Fibroblast of peridontal ligament (primary cell): ENCODE data around the gene TRMT1.
A peak's percentile ranks its signal among the peaks of the same experiment; 100 is the strongest.

Experiments
- DNase-seq: peaks from one replicate; pipeline ENCODE4 v3.0.0-alpha.2; 2010; ENCODE audit errors: extremely low read depth

The TRMT1 gene

DNA sequence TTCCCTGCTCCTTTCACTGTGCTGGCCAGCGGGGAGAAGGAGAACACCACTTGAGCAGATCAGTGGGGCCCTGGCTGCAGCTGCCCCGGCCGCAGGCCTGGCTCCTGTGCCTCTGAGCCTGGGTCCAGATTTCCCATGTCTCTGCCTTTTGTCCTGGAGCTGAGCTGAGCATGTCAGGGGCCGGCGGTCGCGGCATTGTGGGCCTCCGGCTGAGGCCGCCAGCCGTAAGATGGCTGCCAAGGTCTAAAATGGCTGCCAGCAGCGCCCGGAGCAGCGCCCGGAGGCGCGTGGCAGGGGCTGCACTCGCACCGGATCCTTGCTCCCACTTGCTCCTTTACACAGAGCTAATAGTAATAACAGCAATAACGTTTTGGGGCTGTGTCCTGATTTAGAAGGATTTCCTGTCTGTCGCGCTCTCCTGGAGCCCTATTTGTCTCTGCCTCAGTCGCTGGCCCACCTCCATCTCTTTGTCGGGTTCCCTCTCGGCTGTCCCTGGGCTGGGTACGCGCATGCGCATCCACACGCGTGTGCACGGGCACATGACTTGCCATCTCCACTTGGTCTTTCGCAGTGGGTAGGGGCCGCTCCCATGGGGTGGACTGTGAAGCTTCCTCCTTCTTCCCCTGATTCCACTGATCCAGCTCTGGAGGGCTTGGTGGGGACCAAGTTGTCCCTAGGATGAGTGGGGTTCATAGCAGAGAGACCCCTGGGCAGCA is 46.0 kb downstream of the TRMT1 start:
- DNase-seq = no peak

DNA sequence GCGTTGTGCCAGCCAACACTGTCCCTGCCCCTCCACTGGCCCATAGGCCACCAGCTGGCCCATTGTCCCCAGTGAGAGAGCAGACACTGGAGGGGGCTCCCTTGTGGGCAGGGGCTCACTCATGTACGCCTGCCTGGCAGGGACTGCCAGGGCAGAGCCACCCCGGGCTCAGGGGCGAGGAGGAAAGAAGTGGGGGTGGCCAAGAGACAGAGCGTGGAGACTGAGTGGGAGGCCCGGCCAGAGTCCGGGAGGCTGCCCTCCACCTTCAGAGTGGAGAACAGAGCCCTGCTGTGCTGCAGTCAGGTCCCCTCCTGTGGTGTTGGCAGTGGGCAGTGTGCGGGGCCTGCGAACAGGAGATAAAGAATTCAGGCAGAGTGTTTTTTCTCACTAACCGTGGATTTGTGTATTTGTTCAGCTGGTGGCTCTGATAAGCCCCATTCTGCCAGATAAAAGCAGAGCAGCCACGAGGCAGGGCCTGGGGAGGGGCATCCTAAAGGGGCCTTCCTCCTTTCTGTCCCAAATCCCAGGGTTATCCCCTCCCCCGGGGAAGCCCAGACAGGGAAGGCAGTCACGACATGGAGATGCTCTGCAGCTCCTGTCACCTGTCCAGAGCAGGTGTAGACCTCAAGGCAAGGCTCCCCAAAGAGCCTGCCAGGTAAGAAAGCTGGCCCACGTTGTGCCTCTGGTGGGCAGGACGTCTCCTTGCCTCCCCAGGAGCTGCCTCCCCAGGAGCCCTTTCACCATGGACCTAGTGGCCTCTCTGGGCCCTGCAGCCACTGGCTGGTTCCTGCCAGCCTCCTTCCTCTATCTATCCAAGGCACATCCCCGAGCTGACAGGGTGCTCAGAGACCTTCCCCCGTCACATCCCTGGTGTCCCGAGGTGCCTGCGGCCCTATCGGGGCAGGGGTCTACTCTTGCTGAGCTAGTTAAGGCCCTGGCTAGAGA is 46.9 kb downstream of the TRMT1 start:
- DNase-seq = no peak

DNA sequence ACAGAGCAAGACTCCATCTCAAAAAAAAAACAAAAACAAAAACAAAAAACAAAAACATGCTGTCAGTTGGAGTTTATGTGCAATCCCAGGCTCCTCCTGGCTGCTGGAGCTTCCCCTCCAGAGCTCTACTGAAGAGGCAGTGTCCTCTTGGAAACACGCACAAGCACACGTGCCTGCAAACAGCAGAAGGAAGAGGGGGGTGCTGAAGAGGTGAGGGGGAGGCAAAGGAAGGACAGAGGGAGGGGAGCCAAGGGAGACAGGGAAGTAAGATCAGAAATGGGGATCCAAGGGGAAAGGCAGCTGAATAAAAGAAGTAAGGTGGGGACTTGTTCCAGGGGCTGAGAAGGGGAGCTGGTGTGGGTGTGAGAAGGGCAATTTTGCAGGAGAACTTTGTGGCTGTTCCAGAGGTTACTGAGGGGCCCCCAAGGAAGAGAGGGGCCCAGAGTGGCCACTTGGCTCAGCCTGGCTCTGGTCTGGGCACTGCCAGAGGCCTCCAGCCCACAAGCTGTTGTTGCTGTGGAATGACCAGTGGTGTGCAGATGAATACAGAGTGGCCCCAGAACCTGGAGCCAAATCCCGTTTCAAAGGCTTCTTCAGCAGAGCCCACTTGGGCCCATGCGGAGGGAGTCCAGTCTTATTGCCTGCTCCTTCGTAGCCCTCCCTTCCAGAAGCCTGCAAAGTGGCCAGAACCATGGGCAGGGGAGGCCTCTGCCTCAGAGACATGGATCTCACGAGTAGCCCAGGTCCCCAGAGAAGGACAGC is 48.3 kb downstream of the TRMT1 start:
- no peak for DNase-seq

DNA sequence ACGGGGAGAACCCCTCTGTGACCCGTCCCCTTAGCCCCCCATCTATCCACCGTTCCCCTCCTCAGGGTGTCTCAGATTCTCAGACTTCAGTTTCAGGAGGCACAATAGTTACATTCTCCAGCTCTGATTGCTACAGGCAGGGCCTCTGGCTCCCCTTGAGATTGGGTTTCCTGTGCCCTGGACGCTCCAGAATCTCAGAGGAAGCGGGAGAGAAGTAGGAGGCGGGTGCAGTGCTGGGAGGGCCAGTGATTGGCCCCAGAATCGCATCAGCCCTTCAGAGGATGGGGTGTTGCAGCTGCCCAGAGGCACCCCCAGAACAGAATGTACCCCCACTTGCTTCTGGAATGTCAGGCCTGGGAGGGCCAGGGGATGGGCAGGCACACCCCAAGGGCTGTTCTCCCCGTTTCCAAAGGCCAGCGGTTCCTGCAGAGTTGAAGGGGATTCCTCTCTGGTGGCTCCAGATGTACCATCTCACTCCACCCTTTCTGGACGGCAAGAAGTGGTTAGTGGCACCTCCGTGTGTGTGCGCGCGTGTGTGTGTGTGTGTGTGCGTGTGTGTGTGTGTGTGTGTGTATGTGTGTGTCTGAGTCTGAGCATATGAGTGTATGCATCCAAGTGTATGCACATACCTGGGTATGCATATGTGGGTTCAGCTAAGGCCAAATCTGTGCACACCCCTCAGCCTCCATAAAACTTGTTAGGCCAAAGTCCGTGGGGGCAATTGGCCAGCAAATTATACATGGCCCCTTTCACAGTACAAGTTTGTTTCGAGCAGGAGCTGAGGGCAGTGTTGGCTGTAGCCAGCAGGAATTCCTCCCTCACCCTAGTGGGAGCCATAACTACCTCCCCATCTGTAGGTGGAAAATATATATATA is 49.4 kb downstream of the TRMT1 start:
- no peak for DNase-seq

DNA sequence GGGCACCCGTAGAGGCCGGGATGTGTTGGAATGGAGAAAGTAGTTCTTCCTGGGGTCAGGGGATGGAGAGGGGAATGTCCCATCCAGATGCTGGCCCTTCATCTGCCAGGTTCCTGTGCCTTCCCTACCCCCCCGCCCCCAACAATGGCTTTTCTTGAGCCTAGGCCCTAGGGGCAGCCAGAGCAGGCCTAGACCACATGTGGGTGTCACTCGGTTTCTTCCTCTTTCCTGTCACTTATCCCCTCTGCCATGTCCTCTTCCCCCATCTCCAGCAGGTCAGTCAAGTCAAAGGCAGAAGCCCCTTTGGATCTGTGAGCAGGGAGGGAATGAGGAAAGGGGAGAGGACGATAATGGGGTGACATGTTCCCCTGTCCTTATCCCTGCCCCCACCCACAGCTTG is 50.3 kb downstream of the TRMT1 start:
- no peak for DNase-seq

DNA sequence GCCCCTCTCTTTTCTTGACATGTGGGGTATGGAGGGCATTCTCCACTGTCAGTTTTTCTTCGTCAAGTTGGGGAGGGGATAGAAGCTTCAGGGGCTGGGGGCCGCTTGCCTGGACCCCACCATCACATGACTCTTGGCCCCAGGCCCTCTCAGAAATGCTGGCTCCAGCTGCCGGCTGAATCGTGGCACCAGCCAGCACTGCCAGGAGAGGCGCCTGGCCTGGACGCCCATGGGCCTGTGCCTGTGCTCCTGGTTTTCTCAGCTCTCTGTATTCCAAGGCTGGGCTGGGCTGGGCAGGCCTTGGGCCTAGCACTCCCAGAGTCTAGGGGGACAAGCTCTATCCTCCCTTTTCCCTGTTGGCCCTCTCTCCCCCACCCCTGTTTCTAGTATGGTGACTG is 52.4 kb downstream of the TRMT1 start:
- no peak for DNase-seq

DNA sequence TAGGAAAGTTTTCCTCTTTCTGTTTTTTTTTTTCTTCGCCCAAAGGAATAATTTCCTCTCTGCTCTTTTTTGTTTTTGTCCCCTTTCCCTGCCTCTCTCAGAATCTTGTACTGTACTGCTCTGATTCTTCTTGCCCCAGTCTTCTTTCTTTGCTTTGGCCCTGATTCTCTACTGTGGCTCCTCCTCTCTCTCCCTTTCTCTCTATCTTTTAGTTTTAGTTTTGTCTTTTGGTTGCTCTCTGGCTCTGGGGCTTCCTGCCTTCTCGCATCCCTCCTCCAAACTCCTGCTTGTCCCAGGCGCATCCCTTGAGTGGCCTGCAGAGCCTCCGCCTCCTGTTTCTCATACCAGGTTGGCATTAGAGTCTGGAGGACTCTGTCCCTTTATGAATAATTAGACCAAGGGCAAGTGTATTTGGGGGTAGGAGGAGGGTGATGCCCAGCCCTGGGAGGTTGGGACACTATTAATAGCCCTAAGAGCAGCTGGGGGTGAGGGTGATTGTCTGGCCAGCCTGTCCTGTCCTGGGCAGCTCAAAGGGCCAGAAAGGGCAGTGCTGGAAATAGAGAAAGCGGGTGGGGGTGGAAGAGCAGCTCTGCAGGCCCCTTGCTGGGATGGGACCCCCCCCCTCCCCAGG is 53.0 kb downstream of the TRMT1 start:
- no peak for DNase-seq

DNA sequence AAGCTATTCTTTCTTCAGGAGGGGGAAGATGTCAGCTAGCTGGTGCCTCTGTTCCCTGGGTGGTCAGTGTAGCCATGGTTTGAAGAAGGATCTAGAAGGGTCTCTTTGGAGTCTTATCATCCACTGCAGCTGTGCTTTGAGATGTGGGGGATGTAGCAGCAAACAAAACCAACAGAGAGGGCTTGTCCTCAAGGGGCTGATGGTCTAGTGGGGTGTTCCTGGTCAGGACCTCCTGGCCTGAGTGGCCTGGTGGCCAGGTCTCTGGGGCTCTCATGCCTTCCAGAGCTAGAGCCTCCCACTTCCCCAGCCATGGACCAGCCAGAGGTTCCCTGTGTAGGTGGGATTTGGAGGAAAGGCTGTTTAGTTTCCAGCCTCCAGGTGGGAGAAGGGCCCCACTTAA is 54.2 kb downstream of the TRMT1 start:
- no peak for DNase-seq

DNA sequence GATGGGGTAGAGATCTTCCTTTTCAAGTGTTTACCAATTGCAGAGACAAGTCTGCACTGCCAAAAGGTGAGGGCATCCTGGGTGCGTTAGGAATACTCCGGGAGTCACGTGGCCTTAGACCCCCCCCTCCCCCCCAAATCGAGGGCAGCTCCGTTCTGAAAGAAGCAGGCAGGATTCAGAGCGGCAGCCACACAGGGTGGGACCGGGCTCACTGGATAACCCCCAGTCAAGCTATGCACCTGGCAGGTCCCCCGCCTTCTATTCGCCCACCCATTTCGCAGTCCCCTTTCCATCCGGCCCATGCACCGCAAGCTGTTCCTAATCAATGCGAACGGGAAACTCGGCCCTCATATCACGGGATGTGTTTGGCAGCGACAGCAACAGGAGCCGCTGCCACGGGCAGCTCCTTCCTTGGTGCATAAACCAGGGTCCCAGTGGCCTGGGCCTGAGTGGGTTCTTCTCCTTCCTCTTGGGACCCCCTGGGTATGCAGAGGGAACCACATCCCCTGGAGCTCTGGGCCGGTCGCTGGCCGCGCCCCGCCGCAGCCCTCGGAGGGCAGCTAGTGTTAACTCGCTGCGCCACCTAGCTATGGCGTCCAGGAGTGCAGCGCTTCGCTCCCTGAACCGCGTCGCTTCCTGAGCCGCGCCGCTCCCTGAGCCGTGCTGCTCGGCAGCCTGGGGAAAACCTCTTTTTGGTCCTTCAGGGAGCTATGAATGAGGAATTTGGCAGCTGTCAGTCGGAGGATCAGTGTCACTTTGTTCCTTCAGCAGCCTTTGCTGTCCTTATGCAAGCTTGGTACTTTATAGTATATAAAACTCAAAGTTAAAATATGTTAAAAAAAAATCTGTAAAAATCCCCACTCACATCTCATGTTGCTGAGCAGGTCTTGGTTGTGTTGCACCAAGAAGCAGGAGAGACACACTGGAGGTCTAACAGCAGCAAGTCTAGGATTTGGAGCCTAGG is 55.3 kb downstream of the TRMT1 start:
- peak; percentile 73 for DNase-seq

DNA sequence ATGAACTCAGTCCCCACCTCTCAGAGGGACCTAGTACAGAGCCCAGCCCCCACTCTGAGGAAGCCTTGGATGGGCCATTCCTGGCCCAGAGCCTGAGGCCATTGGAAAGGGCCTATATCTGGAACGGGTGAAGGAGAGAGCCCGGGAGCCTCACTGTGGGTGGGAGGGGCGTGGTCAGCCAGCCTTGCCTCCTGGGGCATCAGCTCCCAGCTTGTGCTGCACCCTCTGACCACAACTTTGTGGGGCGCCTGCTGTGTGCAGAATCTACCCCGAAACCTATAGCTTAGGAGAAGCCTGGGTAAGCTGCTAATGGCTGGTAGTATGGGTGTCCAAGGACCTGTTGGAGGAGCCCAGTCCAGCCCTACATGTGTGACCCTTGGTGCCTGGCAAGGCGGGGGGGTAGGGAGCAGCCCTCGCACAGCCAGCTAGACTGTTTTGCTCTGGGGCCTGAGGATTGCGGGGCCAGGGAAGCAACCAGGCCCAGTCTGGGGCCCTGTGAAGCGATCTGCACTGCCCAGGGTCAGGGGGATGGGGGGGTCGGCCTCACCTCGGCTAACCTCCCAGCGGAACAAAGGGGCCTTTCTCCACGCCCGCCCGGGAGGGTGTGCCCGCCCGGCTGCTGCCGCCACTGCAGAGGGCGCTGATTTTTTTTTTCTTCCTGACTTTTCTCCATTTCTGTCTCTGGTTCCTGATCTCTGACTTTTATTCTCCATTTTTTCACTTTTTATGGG is 56.1 kb downstream of the TRMT1 start:
- DNase-seq = no peak

DNA sequence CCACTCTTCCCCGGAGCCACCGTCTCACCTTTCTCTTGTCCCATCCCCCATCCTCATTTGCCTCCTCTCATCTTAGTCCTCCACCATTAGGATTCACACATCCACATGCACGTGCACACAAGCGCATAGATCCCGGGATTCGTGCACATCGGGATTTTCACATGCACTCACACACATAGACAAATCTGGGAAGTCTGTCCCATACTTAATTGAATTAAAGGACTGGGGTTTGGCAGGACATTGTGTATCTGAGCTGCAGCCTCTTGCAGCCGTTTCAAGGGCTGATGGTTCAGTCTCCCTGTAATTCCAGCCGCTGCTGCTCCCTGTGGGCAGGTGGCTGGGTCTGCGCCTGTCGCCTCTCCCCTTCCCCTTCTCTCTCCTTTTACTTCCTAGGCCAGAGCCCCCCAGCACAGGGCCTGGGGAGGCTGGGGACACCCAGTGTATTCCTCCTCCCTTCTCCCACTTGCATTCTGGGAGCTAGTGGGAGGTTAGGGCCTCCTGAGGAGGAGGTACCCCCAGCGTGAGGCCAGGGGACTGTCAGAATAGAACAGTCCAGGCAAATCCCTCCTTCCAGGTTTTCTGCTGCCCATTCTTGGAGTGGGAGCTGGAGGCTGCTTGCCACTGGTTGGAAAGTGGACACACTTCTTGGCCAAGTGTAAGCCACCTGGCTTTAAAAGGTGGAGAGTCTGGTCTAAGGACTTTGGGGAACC is 57.4 kb downstream of the TRMT1 start:
- no peak for DNase-seq

DNA sequence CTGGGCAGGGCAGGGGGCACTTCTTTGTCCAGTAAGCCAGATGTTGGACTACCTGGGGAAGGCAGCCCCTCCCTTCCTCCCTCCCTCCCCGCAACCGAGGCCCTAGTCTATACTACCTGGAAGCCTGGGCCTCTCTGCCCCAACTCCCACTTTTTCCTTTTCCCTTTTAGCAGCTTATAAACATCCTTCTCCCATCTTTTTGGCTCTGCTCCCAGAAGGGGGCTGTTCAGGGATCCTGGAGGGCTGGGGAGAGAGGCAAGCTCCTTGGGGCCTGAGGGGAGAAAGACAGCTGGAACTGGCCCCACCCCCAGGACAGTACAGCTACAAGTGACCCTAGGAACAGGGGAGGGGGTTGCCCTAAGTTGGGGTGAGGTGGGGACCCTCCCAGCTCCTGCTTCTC is 58.8 kb downstream of the TRMT1 start:
- no peak for DNase-seq

DNA sequence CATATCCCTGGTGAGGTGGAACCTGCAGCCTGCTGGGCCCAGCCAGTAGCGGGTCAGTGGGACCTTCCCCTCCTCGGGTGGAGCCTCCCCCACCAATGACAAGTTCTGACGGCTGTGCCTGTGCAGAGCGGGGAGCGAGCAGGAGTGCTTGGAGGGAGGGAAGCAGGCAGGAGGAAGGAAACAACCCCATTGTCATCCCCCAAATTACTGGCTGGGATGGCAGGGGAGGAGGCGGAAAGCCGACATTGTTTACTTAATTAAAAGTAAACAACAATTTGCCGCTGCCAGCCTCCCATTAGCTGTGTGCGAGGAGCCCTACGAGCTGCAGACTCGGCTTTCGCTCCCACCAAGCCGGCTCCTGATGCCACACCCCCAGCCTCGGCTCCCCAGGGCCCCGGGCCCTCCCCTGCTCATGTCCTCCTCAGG is 59.4 kb downstream of the TRMT1 start:
- no peak for DNase-seq

DNA sequence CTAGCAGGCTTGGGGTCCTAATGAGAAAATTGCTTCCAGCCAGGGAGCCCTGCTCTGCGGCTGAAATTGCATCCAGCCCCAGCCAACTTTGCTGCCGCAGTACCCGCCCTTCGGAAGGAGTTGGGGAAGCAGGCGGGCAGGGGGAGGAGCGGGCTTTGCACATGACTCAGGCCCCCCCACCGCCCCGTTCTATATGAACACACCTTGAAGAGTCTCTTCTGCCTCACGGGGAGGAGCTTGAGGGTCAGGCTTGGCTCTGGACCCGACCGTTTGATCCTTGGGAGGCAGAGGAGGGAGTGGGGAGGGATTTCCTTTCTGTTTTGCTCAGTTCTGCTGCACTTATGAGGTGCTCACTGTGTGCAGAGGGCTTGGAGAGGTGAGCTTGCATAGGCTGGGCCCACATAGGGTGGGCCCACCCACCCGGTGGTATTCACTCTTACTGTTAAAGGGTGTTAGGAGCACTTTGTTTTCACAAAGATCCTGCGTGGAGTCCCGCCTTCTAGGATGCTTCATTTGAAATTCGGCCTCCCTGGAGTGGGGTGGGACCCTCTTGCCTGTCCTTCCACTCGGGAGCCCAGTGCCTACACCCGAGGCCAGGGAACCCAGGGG is 60.4 kb downstream of the TRMT1 start:
- peak; percentile 89 for DNase-seq

DNA sequence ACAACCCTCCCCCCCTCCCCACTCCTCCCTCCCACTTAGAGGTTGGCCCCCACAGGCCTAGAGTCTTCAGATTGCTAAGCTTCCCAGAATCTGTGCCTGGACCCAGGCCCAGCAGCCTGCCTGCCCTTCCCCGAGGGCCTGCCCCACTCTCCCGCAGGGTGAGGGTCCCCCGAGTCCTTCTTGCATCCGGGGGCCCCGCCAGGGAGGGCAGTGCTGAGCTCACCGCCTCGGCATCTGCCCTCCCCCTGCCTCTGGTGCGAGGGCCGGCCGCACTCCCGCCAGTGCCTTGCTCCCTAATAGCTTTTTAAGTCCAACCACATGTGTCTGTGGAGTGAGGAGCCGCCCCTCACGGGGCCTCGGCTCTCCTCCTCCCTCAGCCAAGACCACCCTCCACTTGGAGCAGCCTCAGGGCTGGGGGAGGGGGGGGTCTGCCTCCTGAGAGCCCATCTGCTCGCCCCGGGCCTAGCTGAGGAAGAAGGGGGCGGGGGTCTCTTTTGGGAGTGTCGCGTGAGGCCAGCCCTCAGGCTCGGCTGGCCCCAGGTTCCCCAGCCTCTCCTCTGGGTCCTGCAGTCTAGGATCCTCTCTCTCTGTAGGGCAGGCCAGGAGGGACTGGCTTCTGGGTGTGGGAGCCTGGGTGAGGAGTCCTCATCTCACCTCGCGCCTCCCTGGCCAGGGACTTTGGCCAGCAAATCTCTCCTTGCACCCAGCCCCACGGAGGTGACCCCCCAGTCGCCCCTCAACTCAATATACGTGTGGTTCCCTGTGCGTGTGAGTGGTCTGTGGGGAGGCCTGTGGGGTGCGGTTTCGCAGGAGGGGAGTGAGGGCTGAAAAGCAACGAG is 61.1 kb downstream of the TRMT1 start:
- peak; percentile 94 for DNase-seq
